Keratinocyte (primary cell): ENCODE measurements around the gene RMND1. TPM values are rescaled to one million over a fixed set of nuclear protein-coding genes. Genes with fewer than 3 reads are reported as not detected.

Source experiments
- DNase-seq: peaks from one replicate; pipeline ENCODE4 v3.0.0-alpha.2; 2011; ENCODE audit warnings: low read depth, missing footprints, low spot score
- FAIRE-seq: peaks from 2 replicates; lab custom pipeline; 2011; peaks lifted over from hg19 to GRCh38; lab: Jason Lieb, UNC
- H2AFZ ChIP-seq: 2 replicates; pipeline ENCODE4 v1.6.0; 2012; ENCODE audit warnings: low read length, control low read depth, inconsistent platforms; ENCODE audit not compliant: control insufficient read depth
- H3K27ac ChIP-seq: 2 replicates; pipeline ENCODE4 v1.5.1; 2011; ENCODE audit warnings: low read length; ENCODE audit not compliant: control insufficient read depth, insufficient read depth
- H3K27me3 ChIP-seq: 3 replicates; pipeline ENCODE4 v1.6.0; 2011; ENCODE audit warnings: low read length; ENCODE audit not compliant: control insufficient read depth, insufficient read depth; ENCODE audit errors: extremely low read depth
- H3K36me3 ChIP-seq, 2 experiments: 2 replicates in 1 of 2; 3 replicates in 1 of 2; pipeline ENCODE4 v1.5.1; 2011; ENCODE audit warnings: low read length in 2 of 2, mild to moderate bottlenecking in 1 of 2; ENCODE audit not compliant: control insufficient read depth in 2 of 2, insufficient read depth in 2 of 2; ENCODE audit errors: extremely low read depth in 1 of 2
- H3K4me1 ChIP-seq: 3 replicates; pipeline ENCODE4 v1.5.1; 2011; ENCODE audit warnings: low read length; ENCODE audit not compliant: control insufficient read depth, insufficient read depth; ENCODE audit errors: extremely low read depth
- H3K4me2 ChIP-seq: 3 replicates; pipeline ENCODE4 v1.6.0; 2011; ENCODE audit warnings: low read depth, low read length; ENCODE audit not compliant: control insufficient read depth, insufficient read depth; ENCODE audit errors: extremely low read depth
- H3K4me3 ChIP-seq, 3 experiments: fragments of 200-600 bp in 1 of 3; sonication (generic) in 1 of 3; 2 replicates in 2 of 3; 3 replicates in 1 of 3; pipeline ENCODE4 v1.5.1; 2011 to 2016; ENCODE audit warnings: low read length in 3 of 3, mild to moderate bottlenecking in 3 of 3, control low read depth in 2 of 3, inconsistent platforms in 1 of 3, low read depth in 1 of 3, mixed read lengths in 1 of 3, mixed run types in 1 of 3, moderate library complexity in 1 of 3; ENCODE audit not compliant: control insufficient read depth in 2 of 3, insufficient read depth in 2 of 3; ENCODE audit errors: extremely low read depth in 1 of 3
- H3K79me2 ChIP-seq: 2 replicates; pipeline ENCODE4 v1.6.0; 2012; ENCODE audit warnings: low read length; ENCODE audit not compliant: control insufficient read depth, insufficient read depth
- H3K9ac ChIP-seq: 3 replicates; pipeline ENCODE4 v1.6.0; 2011; ENCODE audit warnings: low read length; ENCODE audit not compliant: control insufficient read depth, insufficient read depth; ENCODE audit errors: extremely low read depth
- H3K9me1 ChIP-seq: 3 replicates; pipeline ENCODE4 v1.6.0; 2011; ENCODE audit warnings: low read length; ENCODE audit not compliant: control insufficient read depth, insufficient read depth; ENCODE audit errors: extremely low read depth
- H3K9me3 ChIP-seq: 2 replicates; pipeline ENCODE4 v1.5.1; 2012; ENCODE audit warnings: low read depth, low read length; ENCODE audit not compliant: control insufficient read depth
- H4K20me1 ChIP-seq: 3 replicates; pipeline ENCODE4 v1.6.0; 2011; ENCODE audit warnings: low read length; ENCODE audit not compliant: control insufficient read depth, insufficient read depth; ENCODE audit errors: extremely low read depth
- CTCF ChIP-seq, 3 experiments: IDR thresholded peaks in 1 of 3; conservative IDR thresholded peaks in 1 of 3; optimal IDR thresholded peaks in 1 of 3; 2 replicates in 2 of 3; 3 replicates in 1 of 3; pipeline versions ENCODE3 to v1.5.1; 2011; ENCODE audit warnings: low read length in 3 of 3, mild to moderate bottlenecking in 3 of 3, moderate library complexity in 2 of 3, control low read depth in 1 of 3, inconsistent platforms in 1 of 3; ENCODE audit not compliant: insufficient read depth in 2 of 3; ENCODE audit errors: extremely low read depth in 1 of 3
- EZH2 ChIP-seq: IDR thresholded peaks from one replicate; pipeline ENCODE4 v1.6.1; 2012; ENCODE audit warnings: inconsistent platforms, mild to moderate bottlenecking, low read length, moderate library complexity
- dilution Hi-C: fragments of 300-500 bp; cut with MboI; formaldehyde crosslinking; loops from one replicate; pipeline ENCODE4 v1.7.0; 2020; ENCODE audit warnings: low sequenced_read_pairs; ENCODE audit not compliant: extremely low pct_ligation_motif_present
- polyA plus RNA-seq, 5 experiments: library from polyadenylated mRNA; depleted of rRNA in 3 of 5; stranded (reverse) in 3 of 5; stranded (forward) in 1 of 5; unstranded in 1 of 5; fragments of >200 nt; gene quantifications; 1 replicate in 1 of 5; 2 replicates in 3 of 5; 3 replicates in 1 of 5; pipeline versions ENCODE4 v1.2.1 to v1.2.3, GENCODE V29; 2011 to 2012; ENCODE audit warnings: missing spikeins in 2 of 5, low read depth in 1 of 5, low replicate concordance in 1 of 5

RMND1 gene
- polyA plus RNA-seq, 1 donor (not counting 4 experiments of a cell fraction or from before 2014, with no cell fraction given) = 23.1 TPM

- Histone ChIP-seq H3K4me3 (no peak overlapping the region), H3K4me1 (peaks cover 12% of the 10 kb centered on the region), H3K36me3 (peaks cover 4 to 8% of the 10 kb centered on the region in 2 experiments), H3K27me3 (no peaks in the 10 kb centered on the region), H3K9me3 (no peaks in the 10 kb centered on the region), H3K4me2 (no peak overlapping the region), H2AFZ (no peak overlapping the region), H3K27ac (no peak overlapping the region), H3K9me1 (no peaks in the 10 kb centered on the region), H3K79me2 (peaks cover 22% of the 10 kb centered on the region), H3K9ac (no peak overlapping the region), H4K20me1 (no peaks in the 10 kb centered on the region)
- dilution Hi-C loops = no loop called here
- TF ChIP-seq EZH2 = no peak
- no peak for TF ChIP-seq CTCF (optimal IDR thresholded peaks at IDR 0.05 in 1 of 3, IDR thresholded peaks at IDR 0.05 in 1 of 3, conservative IDR thresholded peaks at IDR 0.05 in 1 of 3; ENCODE audit: extremely low read depth in 1 of 3, insufficient read depth in 2 of 3, low read length in 3 of 3)
- DNase-seq = no peak
- FAIRE-seq = no peak
These were observed 79.8 kb downstream of the RMND1 start for GRCh38 chr6:151372164-151372563.

DNA sequence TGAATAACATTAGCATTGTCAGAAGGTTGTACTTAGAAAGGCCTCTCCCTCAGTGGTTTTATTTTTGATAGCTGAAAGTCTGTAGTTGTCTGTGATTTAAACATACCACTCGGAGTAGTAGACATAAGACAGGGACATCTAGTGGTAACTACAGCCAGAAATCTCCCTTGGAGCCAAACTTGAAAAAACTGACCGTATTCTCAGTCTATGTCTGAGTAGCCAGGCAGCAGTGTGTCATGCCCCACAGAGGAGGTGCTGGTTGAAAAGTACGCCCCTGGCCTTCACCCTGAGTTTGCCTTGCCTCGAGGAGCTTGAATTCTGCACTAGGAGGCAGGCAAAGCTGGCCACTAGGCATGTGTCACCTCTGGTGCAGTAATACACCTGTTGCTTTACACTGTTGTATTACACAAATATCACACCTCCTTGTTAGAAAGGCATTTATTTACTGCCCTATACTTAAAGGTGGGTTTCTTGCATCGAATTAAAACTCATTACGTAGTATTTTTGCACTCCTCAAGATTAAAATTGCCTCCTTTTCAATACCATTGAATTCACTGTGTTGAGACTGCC, 81.3 kb downstream of the RMND1 start:
- H3K27me3 ChIP-seq = no peaks in the 10 kb centered on the region
- H3K9ac ChIP-seq = no peak overlapping the region
- H3K79me2 ChIP-seq = peaks cover 13% of the 10 kb centered on the region
- no peak overlapping the region for H2AFZ ChIP-seq
- no peak overlapping the region for H3K4me3 ChIP-seq
- dilution Hi-C loops = no loop called here
- FAIRE-seq (no peak), DNase-seq (no peak)
- TF ChIP-seq EZH2 (no peak), CTCF (optimal IDR thresholded peaks at IDR 0.05 in 1 of 3, IDR thresholded peaks at IDR 0.05 in 1 of 3, conservative IDR thresholded peaks at IDR 0.05 in 1 of 3; ENCODE audit: extremely low read depth in 1 of 3, insufficient read depth in 2 of 3, low read length in 3 of 3) (no peak)
- H3K4me2 ChIP-seq = no peak overlapping the region
- H3K36me3 ChIP-seq = peaks cover 14% of the 10 kb centered on the region in 2 experiments
- H3K4me1 ChIP-seq = peaks cover 12% of the 10 kb centered on the region
- no peak overlapping the region for H3K27ac ChIP-seq
- no peaks in the 10 kb centered on the region for H3K9me3 ChIP-seq
- H4K20me1 ChIP-seq = no peaks in the 10 kb centered on the region
- H3K9me1 ChIP-seq = no peaks in the 10 kb centered on the region
